Measurements from ENCODE around the gene IGSF3. TPM values are rescaled to one million over a fixed set of nuclear protein-coding genes. Genes with fewer than 3 reads are reported as not detected.
A peak's percentile ranks its signal among the peaks of the same experiment; 100 is the strongest.
"Not testable (repeated sequence)": the region's sequence is repeated elsewhere in the genome, so short reads cannot be mapped to it uniquely, and the experiment has no call there.

IGSF3 gene
- total RNA-seq, 1 donor from 2014 or later, result 31.1 TPM

GRCh38 chr1:116579259-116579875 is 88.2 kb downstream of the IGSF3 start:
- no peak for DNase-seq (ENCODE audit: low spot score)

GRCh38 chr1:116578581-116578980 is 89.0 kb downstream of the IGSF3 start:
- DNase-seq (ENCODE audit: low spot score), result no peak

- no peak for DNase-seq (ENCODE audit: low spot score)
These were observed 89.7 kb downstream of the IGSF3 start for GRCh38 chr1:116577759-116578314.

GRCh38 chr1:116574581-116575291 is 92.8 kb downstream of the IGSF3 start:
- DNase-seq (ENCODE audit: low spot score), result peak; percentile 61

- no peak for DNase-seq (ENCODE audit: low spot score)
These were observed 94.0 kb downstream of the IGSF3 start for GRCh38 chr1:116573431-116574095.

GRCh38 chr1:116572771-116573430 is 94.6 kb downstream of the IGSF3 start:
- DNase-seq (ENCODE audit: low spot score), result no peak

GRCh38 chr1:116572099-116572498 is 95.4 kb downstream of the IGSF3 start:
- DNase-seq (ENCODE audit: low spot score), result no peak

GRCh38 chr1:116571215-116571919 is 96.2 kb downstream of the IGSF3 start:
- no peak for DNase-seq (ENCODE audit: low spot score)

GRCh38 chr1:116570358-116571214 is 96.9 kb downstream of the IGSF3 start, which contains the start of gene CD58:
Gene CD58 (minus strand): TSS chr1:116571026. CDS start chr1:116570972, 54 bp downstream.
- DNase-seq (ENCODE audit: low spot score), result peak; percentile 91

- DNase-seq (ENCODE audit: low spot score), result peak; percentile 60
These were observed 97.7 kb downstream of the IGSF3 start for GRCh38 chr1:116569776-116570357.

GRCh38 chr1:116569381-116569670 is 98.2 kb downstream of the IGSF3 start:
- no peak for DNase-seq (ENCODE audit: low spot score)

- no peak for DNase-seq (ENCODE audit: low spot score)
These were observed 98.7 kb downstream of the IGSF3 start for GRCh38 chr1:116568662-116569380.

GRCh38 chr1:116567790-116568661 is 99.5 kb downstream of the IGSF3 start:
- no peak for DNase-seq (ENCODE audit: low spot score)

GRCh38 chr1:116565222-116565621 is 102.3 kb downstream of the IGSF3 start:
- DNase-seq (ENCODE audit: low spot score), result no peak

GRCh38 chr1:116564426-116564825 is 103.1 kb downstream of the IGSF3 start:
- no peak for DNase-seq (ENCODE audit: low spot score)

GRCh38 chr1:116562465-116562864 is 105.1 kb downstream of the IGSF3 start:
- DNase-seq (ENCODE audit: low spot score), result not testable (repeated sequence)

- DNase-seq (ENCODE audit: low spot score), result no peak
These were observed 106.0 kb downstream of the IGSF3 start for GRCh38 chr1:116561563-116561962.

- DNase-seq (ENCODE audit: low spot score), result no peak
These were observed 106.6 kb downstream of the IGSF3 start for GRCh38 chr1:116560704-116561490.
